Inflammatory macrophage treated with lipopolysaccharide for 4 hours (primary cell): ENCODE measurements around the gene STIL.
A peak's percentile ranks its signal among the peaks of the same experiment; 100 is the strongest.
"Not testable (repeated sequence)": the region's sequence is repeated elsewhere in the genome, so short reads cannot be mapped to it uniquely, and the experiment has no call there.

Experiments used
- DNase-seq: peaks from one replicate; pipeline ENCODE4 v3.0.0-alpha.2; 2020

Gene STIL

GRCh38 chr1:47317841-47318240 lies 3.9 kb upstream of the STIL start:
- no peak for DNase-seq

- no peak for DNase-seq
Measured at GRCh38 chr1:47309427-47309826, 4.5 kb downstream of the STIL start.

- DNase-seq, result no peak
Measured at GRCh38 chr1:47302472-47302871, 11.5 kb downstream of the STIL start.

GRCh38 chr1:47298025-47298699 lies 15.8 kb downstream of the STIL start:
- peak; percentile 6 for DNase-seq

- DNase-seq, result no peak
Measured at GRCh38 chr1:47295579-47295978, 18.4 kb downstream of the STIL start.

- DNase-seq, result not testable (repeated sequence)
Measured at GRCh38 chr1:47294863-47295262, 19.1 kb downstream of the STIL start.

GRCh38 chr1:47288116-47288515 lies 25.8 kb downstream of the STIL start:
- DNase-seq, result peak; percentile 13

- no peak for DNase-seq
Measured at GRCh38 chr1:47280142-47280541, 33.8 kb downstream of the STIL start.

- DNase-seq, result no peak
Measured at GRCh38 chr1:47276850-47277249, 37.1 kb downstream of the STIL start.

- DNase-seq, result not testable (repeated sequence)
Measured at GRCh38 chr1:47275811-47276210, 38.1 kb downstream of the STIL start.

- not testable (repeated sequence) for DNase-seq
Measured at GRCh38 chr1:47265529-47265928, 48.4 kb downstream of the STIL start.

GRCh38 chr1:47262787-47263413 lies 51.0 kb downstream of the STIL start:
- peak; percentile 50 for DNase-seq

GRCh38 chr1:47257224-47257623 lies 56.7 kb downstream of the STIL start:
- DNase-seq, result no peak

GRCh38 chr1:47252795-47253194 lies 61.2 kb downstream of the STIL start:
- DNase-seq, result no peak

GRCh38 chr1:47252369-47252768 lies 61.6 kb downstream of the STIL start:
- no peak for DNase-seq

GRCh38 chr1:47249755-47250154 lies 64.2 kb downstream of the STIL start:
- DNase-seq, result no peak

GRCh38 chr1:47244339-47244862 lies 69.5 kb downstream of the STIL start:
- no peak for DNase-seq

- DNase-seq, result no peak
Measured at GRCh38 chr1:47243910-47244309, 70.0 kb downstream of the STIL start.

- no peak for DNase-seq
Measured at GRCh38 chr1:47241114-47242113, 72.5 kb downstream of the STIL start.

GRCh38 chr1:47238935-47239592 lies 74.9 kb downstream of the STIL start:
- DNase-seq, result no peak

GRCh38 chr1:47235806-47236205 lies 78.1 kb downstream of the STIL start:
- DNase-seq, result no peak

- DNase-seq, result no peak
Measured at GRCh38 chr1:47235241-47235681, 78.7 kb downstream of the STIL start.

- DNase-seq, result no peak
Measured at GRCh38 chr1:47233186-47233585, 80.8 kb downstream of the STIL start.
